Kidney (tissue), 14 donors: ENCODE data around the gene ABRACL. TPM values are rescaled to one million over a fixed set of nuclear protein-coding genes. Genes with fewer than 3 reads are reported as not detected.

Experiments used
- DNase-seq, 5 donors: peaks; one replicate each; pipeline ENCODE4 v3.0.0-alpha.2; 2013 to 2020
- FAIRE-seq: peaks from 2 replicates; lab custom pipeline; 2012; peaks lifted over from hg19 to GRCh38; lab: Jason Lieb, UNC
- H3K27ac ChIP-seq, 2 donors: one replicate each; pipeline ENCODE4 v1.7.0; 2013; ENCODE audit warnings: low read depth in 2 of 2, low read length in 2 of 2, inconsistent platforms in 1 of 2
- H3K27me3 ChIP-seq: one replicate; pipeline ENCODE4 v1.7.1; 2013; ENCODE audit warnings: low read length, inconsistent platforms; ENCODE audit not compliant: control insufficient read depth, insufficient read depth
- H3K36me3 ChIP-seq, 3 donors: one replicate each; pipeline versions ENCODE4 v1.7.0 to v1.7.1; 2013; ENCODE audit warnings: low read length in 3 of 3, control low read depth in 1 of 3, inconsistent platforms in 1 of 3; ENCODE audit not compliant: insufficient read depth in 3 of 3, control insufficient read depth in 2 of 3
- H3K4me1 ChIP-seq, 3 donors: one replicate each; pipeline versions ENCODE4 v1.7.0 to v1.7.1; 2013; ENCODE audit warnings: low read length in 3 of 3, inconsistent platforms in 1 of 3, low read depth in 1 of 3; ENCODE audit not compliant: control insufficient read depth in 2 of 3, insufficient read depth in 2 of 3
- H3K4me3 ChIP-seq, 3 donors: one replicate each; pipeline versions ENCODE4 v1.7.0 to v1.8.1; 2013; ENCODE audit warnings: low read length in 3 of 3, control low read depth in 1 of 3, inconsistent platforms in 1 of 3
- H3K9ac ChIP-seq, 3 donors: one replicate each; pipeline versions ENCODE4 v1.7.0 to v1.7.1; 2013; ENCODE audit warnings: low read length in 3 of 3, control low read depth in 1 of 3, inconsistent platforms in 1 of 3
- H3K9me3 ChIP-seq, 3 donors: one replicate each; pipeline versions ENCODE4 v1.7.0 to v1.7.1; 2013; ENCODE audit warnings: low read length in 3 of 3, control low read depth in 1 of 3, inconsistent platforms in 1 of 3; ENCODE audit not compliant: control insufficient read depth in 2 of 3, insufficient read depth in 1 of 3
- CTCF ChIP-seq: IDR thresholded peaks from 3 replicates; pipeline ENCODE4 v1.5.1; 2012; ENCODE audit warnings: mild to moderate bottlenecking, moderate library complexity, borderline replicate concordance; ENCODE audit not compliant: insufficient read depth; ENCODE audit errors: extremely low read depth
- intact Hi-C: fragments of 100-400 bp; cut with DNase I; formaldehyde crosslinking; loops from one replicate; pipeline ENCODE4 v1.11.1; 2022
- polyA plus RNA-seq: library from polyadenylated mRNA; stranded (reverse); fragments of 350-450 nt; fragmentation: Illumina TruSeq; extraction: RNeasy Lipid Tissue Mini Kit (QIAGEN cat#74804); gene quantifications from one replicate; pipeline ENCODE4 v1.2.3, GENCODE V29; 2014; ENCODE audit warnings: low read depth, low replicate concordance; ENCODE audit not compliant: insufficient read depth
- total RNA-seq: library from RNA; stranded (reverse); fragmentation: NEBNext Ultra II Directional; extraction: Animal tissue kit (Norgen Biotek cat#: 25700); gene quantifications from one replicate; pipeline ENCODE4 v1.2.1, GENCODE V29; 2021
- donor health status: control.
- donor health status: control.
- donor health status: control.
- donor health status: control.
- donor health status: control.
- donor health status: DM: yes; HTN: yes; CAD: no.
- donor health status: Normal renal cell carcinoma (clear cell type).

The ABRACL gene
- total and polyA plus RNA-seq, 2 donors from 2014 or later: 24.9 to 51.3 TPM

DNA sequence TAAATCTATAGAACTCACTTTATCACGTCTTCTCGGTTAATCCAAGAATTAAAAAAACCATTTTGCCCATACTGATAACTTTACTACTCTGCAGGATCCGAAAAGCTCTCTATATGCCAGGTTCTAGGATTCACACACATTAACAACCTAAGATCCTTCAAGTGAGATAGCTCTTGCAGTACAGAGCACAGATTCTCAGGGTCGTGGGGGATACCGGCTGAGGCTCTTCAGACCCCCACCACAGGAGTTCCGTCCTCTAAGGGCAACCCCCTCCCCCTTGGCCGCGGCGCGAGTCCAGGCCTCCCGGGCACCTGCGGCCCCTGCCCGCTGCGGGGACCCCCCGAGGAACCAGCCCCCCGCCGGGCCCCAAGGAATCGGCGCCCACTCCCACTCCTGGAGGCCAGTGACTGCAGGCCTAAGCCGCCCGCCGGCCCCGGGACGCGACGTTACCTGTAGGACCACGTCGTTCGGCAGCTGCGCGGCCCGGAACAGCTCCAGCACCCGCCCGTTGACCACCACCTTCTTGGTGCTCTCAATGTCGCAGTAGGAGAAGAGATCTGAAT, 41.4 kb upstream of the ABRACL start:
- DNase-seq (peak; percentile 57 to 86 (median 66)), FAIRE-seq (no peak)
- Histone ChIP-seq H3K27me3 (no peaks in the 10 kb centered on the region), H3K9me3 (no peaks in the 10 kb centered on the region), H3K9ac (peak overlapping the region; percentile 26 to 82 (median 56)), H3K36me3 (no peaks in the 10 kb centered on the region), H3K4me3 (peak overlapping the region; percentile 48 to 76 (median 63)), H3K27ac (peak overlapping the region; percentile 45 to 51), H3K4me1 (peaks cover 0 to 5% (median 0%) of the 10 kb centered on the region in 3 donors)
- no peak for TF ChIP-seq CTCF
- intact Hi-C loops: no loop called here

DNA sequence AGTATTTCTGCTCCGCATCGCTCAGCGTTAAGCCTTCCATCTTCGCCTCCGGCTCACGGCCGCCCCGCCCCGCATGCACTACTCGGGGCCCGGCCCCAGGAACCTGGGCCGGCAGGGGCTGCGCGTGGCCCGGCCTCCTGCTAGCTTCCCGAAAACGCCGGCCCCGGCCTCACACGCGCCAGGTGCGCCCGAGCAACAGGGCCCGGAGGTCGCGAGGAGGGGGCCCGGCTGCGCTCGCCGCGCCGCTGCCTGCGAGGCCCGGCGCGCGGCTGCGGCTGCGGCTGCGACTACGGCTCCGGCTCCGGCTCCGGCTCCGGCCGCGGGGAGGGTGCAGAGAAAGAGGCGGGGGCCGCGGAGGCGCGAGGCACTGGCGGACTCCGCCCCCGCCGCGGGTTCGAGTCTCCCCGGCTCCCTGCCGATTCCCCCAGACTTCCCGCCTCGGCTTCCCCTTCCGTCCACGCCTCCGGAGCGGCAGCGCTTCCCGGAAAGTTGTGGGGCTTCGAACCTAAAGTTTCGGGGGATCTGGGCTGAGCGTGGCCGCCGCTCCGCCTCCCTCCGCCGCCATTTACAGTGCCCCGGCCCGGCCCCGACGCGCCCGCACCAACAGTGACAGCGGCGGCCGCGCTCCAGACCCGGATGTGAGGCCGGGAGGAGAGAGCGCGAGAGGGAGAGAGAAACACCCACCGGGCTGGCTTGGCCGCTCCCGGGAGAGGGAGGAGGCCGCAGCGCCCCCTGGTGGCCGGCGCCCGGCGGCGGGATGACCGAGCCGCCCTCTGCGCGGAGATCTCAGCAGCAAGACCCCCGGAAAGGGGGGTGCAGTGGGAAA, 40.7 kb upstream of the ABRACL start, which contains the start of gene REPS1:
REPS1 (minus strand) TSS at position 611 of the 826 bp plus-strand sequence; CDS start at position 40, 571 bp downstream.
- intact Hi-C loops: no loop called here
- no peaks in the 10 kb centered on the region for H3K36me3 ChIP-seq
- no peaks in the 10 kb centered on the region for H3K9me3 ChIP-seq
- peaks cover 0 to 5% (median 0%) of the 10 kb centered on the region in 3 donors for H3K4me1 ChIP-seq
- H3K4me3 ChIP-seq: peak within 1 kb of the TSS; percentile 63 to 76 (median 70)
- TF ChIP-seq CTCF: peak; percentile 74
- no peak for FAIRE-seq
- H3K9ac ChIP-seq: peak within 1 kb of the TSS; percentile 56 to 82 (median 76)
- DNase-seq: peak; percentile 95 to 97 (median 96)
- H3K27me3 ChIP-seq: no peaks in the 10 kb centered on the region
- peak within 1 kb of the TSS; percentile 83 to 85 for H3K27ac ChIP-seq

DNA sequence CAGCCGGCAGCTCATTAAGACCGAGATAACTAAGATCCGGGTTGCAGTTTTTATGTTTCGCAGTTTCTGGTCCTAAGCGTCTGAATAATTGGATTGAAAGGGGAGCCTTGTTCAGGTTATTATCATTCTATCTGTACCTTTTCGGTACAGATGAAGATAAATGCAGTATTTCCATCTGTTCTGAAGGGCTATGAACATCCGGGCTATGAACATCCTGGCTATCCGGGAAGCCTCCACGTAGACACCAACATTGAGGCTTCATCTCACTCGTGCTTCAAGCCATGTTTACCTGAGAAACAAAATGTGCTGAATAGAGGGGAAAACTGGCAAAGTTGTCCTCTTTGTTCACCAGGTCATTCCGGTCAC, 40.1 kb upstream of the ABRACL start:
- H3K4me3 ChIP-seq: peak overlapping the region; percentile 40 to 76 (median 70)
- H3K9me3 ChIP-seq: no peaks in the 10 kb centered on the region
- FAIRE-seq (no peak), DNase-seq (no peak)
- H3K27ac ChIP-seq: peak overlapping the region in 1 of 2 donors; percentile 18
- H3K9ac ChIP-seq: peak overlapping the region; percentile 24 to 76 (median 61)
- H3K27me3 ChIP-seq: no peaks in the 10 kb centered on the region
- H3K4me1 ChIP-seq: peaks cover 0 to 5% (median 0%) of the 10 kb centered on the region in 3 donors
- no peak for TF ChIP-seq CTCF
- intact Hi-C loops: no loop called here
- H3K36me3 ChIP-seq: no peaks in the 10 kb centered on the region
